Urothelium cell line (cell line): Measurements from ENCODE around the gene SLC46A3.
A peak's percentile ranks its signal among the peaks of the same experiment; 100 is the strongest.
"Not testable (repeated sequence)": the region's sequence is repeated elsewhere in the genome, so short reads cannot be mapped to it uniquely, and the experiment has no call there.

Experiments used
- DNase-seq: peaks from one replicate; pipeline ENCODE4 v3.0.0; 2011; ENCODE audit warnings: low spot score, mixed read lengths
- FAIRE-seq: peaks from 2 replicates; lab custom pipeline; 2011; peaks lifted over from hg19 to GRCh38; lab: Jason Lieb, UNC

SLC46A3 gene

GRCh38 chr13:28734906-28735305, 16.1 kb upstream of the SLC46A3 start:
- DNase-seq (no peak), FAIRE-seq (no peak)

- no peak for DNase-seq
- FAIRE-seq = no peak
Measured at GRCh38 chr13:28730762-28731161, 12.0 kb upstream of the SLC46A3 start.

GRCh38 chr13:28729541-28729940, 10.8 kb upstream of the SLC46A3 start:
- no peak for DNase-seq
- FAIRE-seq = no peak

- FAIRE-seq = no peak
- no peak for DNase-seq
Measured at GRCh38 chr13:28728642-28729041, 9.9 kb upstream of the SLC46A3 start.

- no peak for DNase-seq
- no peak for FAIRE-seq
Measured at GRCh38 chr13:28725046-28725610, 6.4 kb upstream of the SLC46A3 start.

- FAIRE-seq = no peak
- DNase-seq = no peak
Measured at GRCh38 chr13:28723806-28724205, 5.0 kb upstream of the SLC46A3 start.

- peak; percentile 14 for DNase-seq
- no peak for FAIRE-seq
Measured at GRCh38 chr13:28719227-28720055, 671 bp upstream of the SLC46A3 start.

- no peak for FAIRE-seq
Measured at GRCh38 chr13:28718196-28718542, 601 bp downstream of the SLC46A3 start.

GRCh38 chr13:28717170-28717569, 1.6 kb downstream of the SLC46A3 start:
- DNase-seq (no peak), FAIRE-seq (no peak)

More at GRCh38 chr13:28718196-28718542, 601 bp downstream of the SLC46A3 start:
- DNase-seq = no peak

GRCh38 chr13:28716511-28716910, 2.3 kb downstream of the SLC46A3 start:
- DNase-seq (peak; percentile 11), FAIRE-seq (no peak)

GRCh38 chr13:28714651-28715050, 4.1 kb downstream of the SLC46A3 start:
- FAIRE-seq = no peak
- no peak for DNase-seq

GRCh38 chr13:28710161-28710560, 8.6 kb downstream of the SLC46A3 start:
- FAIRE-seq = no peak
- DNase-seq = no peak

GRCh38 chr13:28707629-28708427, 10.9 kb downstream of the SLC46A3 start:
- DNase-seq (no peak), FAIRE-seq (no peak)

GRCh38 chr13:28705461-28706083, 13.2 kb downstream of the SLC46A3 start:
- FAIRE-seq (no peak), DNase-seq (no peak)

GRCh38 chr13:28704919-28705318, 13.9 kb downstream of the SLC46A3 start:
- DNase-seq = no peak
- no peak for FAIRE-seq

GRCh38 chr13:28704282-28704681, 14.5 kb downstream of the SLC46A3 start:
- DNase-seq (no peak), FAIRE-seq (no peak)

- FAIRE-seq = no peak
Measured at GRCh38 chr13:28699246-28699645, 19.5 kb downstream of the SLC46A3 start.

GRCh38 chr13:28697441-28697840, 21.3 kb downstream of the SLC46A3 start:
- FAIRE-seq (no peak), DNase-seq (no peak)

More at GRCh38 chr13:28699246-28699645, 19.5 kb downstream of the SLC46A3 start:
- no peak for DNase-seq

GRCh38 chr13:28693605-28694491, 24.9 kb downstream of the SLC46A3 start:
- peak; percentile 17 for DNase-seq
- not testable (repeated sequence) for FAIRE-seq

- no peak for DNase-seq
- no peak for FAIRE-seq
Measured at GRCh38 chr13:28685892-28686291, 32.9 kb downstream of the SLC46A3 start.
